ENCODE measurements around the gene RBBP8NL. TPM values are rescaled to one million over a fixed set of nuclear protein-coding genes. Genes with fewer than 3 reads are reported as not detected.

RBBP8NL gene
- total and polyA plus RNA-seq, 2 of the 8 experiments (the other 6 are each of a cell fraction or from before 2014, with no cell fraction given): 0.43 to 0.48 TPM

DNA sequence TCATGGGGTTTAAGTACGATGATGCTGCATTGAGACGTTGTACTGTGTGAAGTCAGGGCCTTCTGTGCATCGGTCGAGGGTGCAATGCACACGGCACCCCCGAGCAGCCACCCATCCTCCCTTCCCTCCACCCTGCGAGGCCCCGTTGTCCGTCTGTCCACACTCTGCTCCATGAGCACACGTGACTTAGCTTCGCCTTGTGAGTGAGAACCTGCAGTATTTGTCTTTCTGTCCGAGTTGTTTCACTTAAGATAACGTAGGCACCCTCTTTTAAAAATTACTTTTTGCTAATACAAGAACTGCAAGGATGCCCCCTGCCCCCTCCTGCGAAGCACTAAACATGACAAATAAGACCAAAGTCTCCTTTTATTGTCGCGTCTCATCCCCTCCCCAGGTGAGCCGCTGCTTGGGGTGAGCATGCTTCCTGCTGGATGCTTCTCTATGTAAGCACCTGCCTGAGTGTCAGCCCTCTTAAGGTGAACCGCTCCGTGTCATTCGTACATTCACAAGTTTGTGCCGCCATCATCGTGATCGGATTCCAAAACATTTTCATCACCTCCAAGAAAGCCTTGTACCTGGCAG lies 3.6 kb upstream of the RBBP8NL start:
- 0 out of 2 replicates have a peak overlapping the region, but pooled peaks have one; percentile 11 for H2BK12ac ChIP-seq (ENCODE audit: low read depth, low read length)
- H3K36me3 ChIP-seq (ENCODE audit: control insufficient read depth in 2 of 4, insufficient read depth in 4 of 4, low read length in 3 of 4): no peaks in the 10 kb centered on the region
- H3K4me3 ChIP-seq (ENCODE audit: extremely low read depth in 1 of 4, insufficient read depth in 2 of 4, low read depth in 3 of 4, low read length in 4 of 4): no peak overlapping the region
- H2BK20ac ChIP-seq (ENCODE audit: low read length): 0 out of 2 replicates have a peak overlapping the region, but pooled peaks have one; percentile 82
- H3K4ac ChIP-seq (replicated peaks; ENCODE audit: insufficient read length, low read depth, low read length): no peak overlapping the region
- 67% methylated on average over 23 of the region's 23 CpGs; no CpG with 5 or more reads in 1 of the 2 experiments for WGBS, 2 experiments (ENCODE audit: extremely low coverage in 1 of 2, insufficient coverage in 1 of 2, insufficient read length in 1 of 2, insufficient replicate concordance in 2 of 2, low coverage in 1 of 2, low lambda C conversion rate in 2 of 2, missing lambda C conversion rate in 1 of 2)
- H3K4me2 ChIP-seq (ENCODE audit: insufficient read depth in 1 of 2, low read depth in 2 of 2, low read length in 2 of 2): no peak overlapping the region
- no peaks in the 10 kb centered on the region for H4K20me1 ChIP-seq (replicated peaks in 1 of 2; ENCODE audit: control insufficient read depth in 1 of 2, insufficient read depth in 2 of 2, low read length in 2 of 2)
- H2AK5ac ChIP-seq (ENCODE audit: low read depth, low read length): no peak overlapping the region
- H3K9me3 ChIP-seq (ENCODE audit: insufficient read depth in 2 of 2, low read depth in 1 of 2, low read length in 1 of 2): peaks cover 0 to under 1% of the 10 kb centered on the region in 2 experiments; a peak in 1 of 4 replicates
- H3K14ac ChIP-seq (ENCODE audit: insufficient read length): no peak overlapping the region
- peaks cover 0 to 2% (median 0%) of the 10 kb centered on the region in 4 experiments; a peak in 1 of 7 replicates for H3K27me3 ChIP-seq (replicated peaks in 1 of 4; ENCODE audit: control insufficient read depth in 3 of 4, extremely low read depth in 1 of 4, insufficient read depth in 3 of 4, low read length in 3 of 4)
- peaks cover 3% of the 10 kb centered on the region for H3K23me2 ChIP-seq (ENCODE audit: low read depth, low read length)
- CTCF ChIA-PET (ENCODE audit: partially characterized antibody): interaction anchor here (1.0 to 10.8 kb wide), 3 partner anchors 9 to 76 kb away, joined by 3 to 104 read pairs (median 6); no protein-coding TSS in a partner anchor
- no peaks in the 10 kb centered on the region for H3K79me2 ChIP-seq (ENCODE audit: control insufficient read depth in 1 of 2, insufficient read depth in 2 of 2, low read length in 2 of 2)
- no peak overlapping the region for H2BK120ac ChIP-seq (replicated peaks; ENCODE audit: low read depth, low read length)
- H3K18ac ChIP-seq (ENCODE audit: extremely low read depth, low read length): no peak overlapping the region
- H4K5ac ChIP-seq (ENCODE audit: insufficient read length, low read depth, low read length): no peak overlapping the region
- no peak overlapping the region for H3K56ac ChIP-seq (replicated peaks; ENCODE audit: insufficient read length, low read depth, low read length)
- H4K91ac ChIP-seq (replicated peaks; ENCODE audit: insufficient read length, low read length): no peak overlapping the region
- peaks cover 0 to 38% (median 28%) of the 10 kb centered on the region in 4 experiments; a peak in 6 of 7 replicates for H3K4me1 ChIP-seq (replicated peaks in 1 of 4; ENCODE audit: control insufficient read depth in 3 of 4, insufficient read depth in 4 of 4, low read length in 3 of 4)
- FAIRE-seq (no peak), DNase-seq (ENCODE audit: low read depth in 1 of 2, low spot score in 2 of 2) (no peak)
- no peak overlapping the region for H3K27ac ChIP-seq (ENCODE audit: low read depth, low read length)
- H4K8ac ChIP-seq (ENCODE audit: extremely low read depth, insufficient read depth, low read length): no peak overlapping the region
- no peak overlapping the region for H3K9ac ChIP-seq (replicated peaks in 1 of 4; ENCODE audit: extremely low read depth in 1 of 4, low read depth in 3 of 4, low read length in 3 of 4)
- H3K79me1 ChIP-seq (ENCODE audit: low read depth, low read length): no peaks in the 10 kb centered on the region
- H3K23ac ChIP-seq (ENCODE audit: insufficient read length): no peak overlapping the region
- H2BK15ac ChIP-seq (ENCODE audit: low read length): no peak overlapping the region
- POLR2A ChIA-PET (ENCODE audit: partially characterized antibody): no interaction called here
- H2AFZ ChIP-seq (ENCODE audit: low read length): no peak overlapping the region
- no peak for TF ChIP-seq GTF2F1 (IDR thresholded peaks at IDR 0.05; ENCODE audit: borderline replicate concordance, low read depth, low read length)
- TF ChIP-seq SP2 (IDR thresholded peaks at IDR 0.05; ENCODE audit: low read length): no peak
- no peak overlapping the region for H2BK5ac ChIP-seq (ENCODE audit: low read depth, low read length)

Data from H1 (cell line).